ENCODE results near the gene SLC37A4.

DNA sequence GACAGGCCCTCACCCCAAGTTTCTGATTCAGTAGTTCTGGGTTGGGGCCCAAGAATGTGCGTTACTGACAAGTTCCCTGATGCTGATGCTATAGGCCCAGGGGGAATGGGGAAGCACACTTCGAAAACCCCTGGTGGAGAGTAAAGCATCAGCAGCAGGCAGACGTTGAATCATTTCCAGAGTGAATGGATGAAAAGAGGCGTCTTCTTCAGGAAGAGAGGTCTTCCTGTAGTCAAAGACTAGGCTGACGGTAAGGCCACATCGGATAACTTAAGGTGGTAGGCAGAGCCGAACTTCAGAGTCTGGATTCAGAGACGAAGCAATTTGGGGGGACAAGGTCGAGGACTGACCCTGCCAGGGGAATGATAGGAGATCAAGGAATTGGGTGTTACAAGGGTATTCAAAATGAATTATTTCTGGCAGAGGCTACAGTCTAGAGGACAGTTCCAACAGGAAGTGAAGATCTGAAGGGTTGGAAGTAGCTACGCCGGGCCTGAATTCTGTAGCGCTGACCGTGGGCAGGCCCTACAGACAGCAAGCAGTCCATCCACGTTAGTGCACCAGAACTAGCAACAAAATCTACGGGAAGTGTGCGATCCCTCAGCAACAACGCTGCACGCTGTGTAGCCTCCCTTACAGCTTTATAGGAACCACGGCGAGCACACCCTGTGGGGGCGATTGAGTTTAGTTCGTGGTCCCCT, 33.6 kb downstream of the SLC37A4 start:
- no peak for TF ChIP-seq CTCF (IDR thresholded peaks at IDR 0.05; ENCODE audit: insufficient read depth, low read length, poor library complexity, severe bottlenecking)
- no peak for TF ChIP-seq EZH2phosphoT487 (conservative IDR thresholded peaks at IDR 0.05; ENCODE audit: low read length)
